Posterior vena cava (tissue), 2 donors: ENCODE data around the gene COL6A2. TPM values are rescaled to one million over a fixed set of nuclear protein-coding genes. Genes with fewer than 3 reads are reported as not detected.
A peak's percentile ranks its signal among the peaks of the same experiment; 100 is the strongest.

Source experiments
- DNase-seq: peaks from one replicate; pipeline ENCODE4 v3.0.0-alpha.2; 2020; ENCODE audit warnings: low spot score
- intact Hi-C, 2 donors: fragments of 100-400 bp; cut with DNase I; formaldehyde crosslinking; loops; one replicate each; pipeline versions ENCODE4 v1.14.1 to v1.14.2; 2022 to 2023
- long read RNA-seq, 2 donors: library from polyadenylated mRNA; unstranded; transcript quantifications; one replicate each; pipeline ENCODE4 v2.0.0, GENCODE V29; 2020 to 2021
- total RNA-seq, 2 donors: library from RNA; stranded (reverse); fragmentation: NEBNext Ultra II Directional; extraction: Animal tissue kit (Norgen Biotek cat#: 25700); gene quantifications; one replicate each; pipeline ENCODE4 v1.2.1, GENCODE V29; 2021
- donor health status: DM: yes; HTN: yes; CAD: no.
- donor health status: DM: yes; HTN: yes; CAD: no.

The COL6A2 gene
- total RNA-seq, result 1,000 to 10,000 TPM; 1,504 to 1,642 TPM
- long read RNA-seq, donor 1, transcript COL6A2-203 (27 exons, 3,101 nt), result minor isoform, 6 of 1,648 reads
- long read RNA-seq, donor 1, transcript COL6A2-201 (28 exons, 3,461 nt), result major isoform, 371 of 1,648 reads
- long read RNA-seq, donor 1, partial matches to known transcripts, result 977 of 1,648 reads
- long read RNA-seq, donor 1, other reads (novel, unspliced or antisense), result 294 of 1,648 reads
- long read RNA-seq, donor 2, partial matches to known transcripts, result 767 of 1,126 reads
- long read RNA-seq, donor 2, other reads (novel, unspliced or antisense), result 357 of 1,126 reads

DNA sequence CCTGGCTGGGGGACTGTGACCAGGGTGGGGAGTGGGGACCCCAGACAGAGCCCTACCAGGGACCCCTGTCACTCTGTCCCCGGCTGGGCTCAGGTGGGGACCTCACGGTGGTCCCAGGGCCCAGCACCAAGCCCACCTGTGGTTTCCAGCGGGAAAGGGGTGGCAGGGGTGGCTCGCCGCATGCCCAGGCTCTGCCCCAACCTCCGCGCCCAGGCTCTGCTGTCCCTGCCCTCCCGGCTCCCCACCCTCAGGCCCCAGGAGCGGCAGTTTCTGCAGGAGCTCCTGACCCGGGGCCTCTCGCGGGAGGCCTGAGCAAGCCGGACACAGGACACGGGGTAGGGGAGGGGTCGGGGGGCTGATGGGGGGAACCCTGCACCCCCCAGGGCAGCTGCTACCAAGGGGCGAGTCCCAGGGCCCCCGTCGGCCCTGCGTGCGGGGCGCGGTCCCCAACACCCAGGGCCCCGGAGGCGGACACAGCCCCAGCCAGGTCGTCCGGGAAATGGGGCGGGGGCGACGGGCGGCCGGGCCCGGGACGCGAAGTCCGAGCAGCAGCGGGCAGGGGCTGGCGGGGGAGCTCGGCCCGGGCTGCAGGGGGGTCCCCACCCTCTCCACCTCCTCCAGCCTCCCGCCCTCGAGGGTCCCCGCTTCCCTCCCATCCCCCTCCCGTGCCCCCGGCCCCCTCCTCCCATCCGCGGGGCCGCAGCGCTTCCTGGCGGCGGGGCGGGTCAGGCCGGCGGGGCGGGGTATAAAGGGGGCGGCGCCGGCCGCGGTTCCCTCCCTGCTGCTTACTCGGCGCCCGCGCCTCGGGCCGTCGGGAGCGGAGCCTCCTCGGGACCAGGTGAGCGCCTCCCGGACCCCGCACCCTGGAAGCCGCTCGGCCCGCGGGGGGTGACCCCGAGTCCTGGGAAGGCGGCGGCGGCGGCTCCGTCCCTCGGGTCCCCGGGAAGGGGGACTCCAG lies at the start of gene COL6A2:
Gene COL6A2, plus strand, starts transcription at position 777 of the 958 bp plus-strand sequence.
- intact Hi-C loops, result loop anchor here (2.0 to 5.0 kb wide), 3 partner anchors 41 to 125 kb away; no protein-coding TSS in a partner anchor
- DNase-seq, result peak; percentile 87

DNA sequence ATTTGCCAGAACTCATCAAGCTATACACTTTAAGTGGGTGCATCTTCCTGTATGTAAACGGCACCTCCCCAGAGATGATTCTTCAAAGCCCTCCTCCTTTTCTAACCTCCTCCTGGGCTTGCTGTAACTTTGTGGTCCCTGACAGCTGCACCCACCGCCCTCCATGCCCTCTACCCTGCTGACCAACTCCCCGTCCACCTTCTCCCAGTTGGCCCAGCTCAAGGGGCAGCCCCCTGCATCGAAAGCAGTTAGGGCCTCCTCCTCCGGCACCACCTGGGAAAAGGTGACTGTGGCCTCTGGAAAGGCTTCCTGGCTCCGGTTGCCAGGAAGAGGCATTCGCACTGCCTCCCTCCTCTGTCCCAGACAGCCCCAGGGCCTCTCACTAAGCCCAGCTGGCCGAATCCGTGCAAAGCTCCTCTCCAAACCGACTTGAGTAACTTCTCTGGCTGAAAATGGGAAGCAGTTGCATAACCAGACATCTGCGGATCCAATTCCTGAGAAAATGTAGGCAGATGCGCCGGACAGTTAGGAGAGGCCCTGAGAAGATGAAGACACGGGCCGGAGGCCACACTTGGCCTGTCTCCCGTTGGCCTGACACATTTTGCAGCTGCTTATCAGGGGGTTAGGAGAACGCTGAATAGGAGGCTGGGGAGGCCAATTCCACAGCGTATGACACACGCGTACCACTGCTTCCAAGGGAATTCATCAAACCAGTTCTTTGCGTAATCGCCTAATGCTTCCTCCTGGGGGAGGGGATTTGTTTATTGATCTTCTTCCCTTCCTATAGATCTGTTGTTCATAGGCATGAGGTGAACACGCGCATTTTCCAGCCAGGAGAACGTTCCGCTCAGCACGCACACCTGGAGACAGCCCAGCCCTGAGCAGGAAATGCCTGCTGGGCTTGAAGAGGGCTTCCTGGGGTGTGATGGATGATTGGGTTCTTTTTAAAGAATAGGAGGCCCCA lies 48.7 kb upstream of the COL6A2 start:
- peak; percentile 97 for DNase-seq

DNA sequence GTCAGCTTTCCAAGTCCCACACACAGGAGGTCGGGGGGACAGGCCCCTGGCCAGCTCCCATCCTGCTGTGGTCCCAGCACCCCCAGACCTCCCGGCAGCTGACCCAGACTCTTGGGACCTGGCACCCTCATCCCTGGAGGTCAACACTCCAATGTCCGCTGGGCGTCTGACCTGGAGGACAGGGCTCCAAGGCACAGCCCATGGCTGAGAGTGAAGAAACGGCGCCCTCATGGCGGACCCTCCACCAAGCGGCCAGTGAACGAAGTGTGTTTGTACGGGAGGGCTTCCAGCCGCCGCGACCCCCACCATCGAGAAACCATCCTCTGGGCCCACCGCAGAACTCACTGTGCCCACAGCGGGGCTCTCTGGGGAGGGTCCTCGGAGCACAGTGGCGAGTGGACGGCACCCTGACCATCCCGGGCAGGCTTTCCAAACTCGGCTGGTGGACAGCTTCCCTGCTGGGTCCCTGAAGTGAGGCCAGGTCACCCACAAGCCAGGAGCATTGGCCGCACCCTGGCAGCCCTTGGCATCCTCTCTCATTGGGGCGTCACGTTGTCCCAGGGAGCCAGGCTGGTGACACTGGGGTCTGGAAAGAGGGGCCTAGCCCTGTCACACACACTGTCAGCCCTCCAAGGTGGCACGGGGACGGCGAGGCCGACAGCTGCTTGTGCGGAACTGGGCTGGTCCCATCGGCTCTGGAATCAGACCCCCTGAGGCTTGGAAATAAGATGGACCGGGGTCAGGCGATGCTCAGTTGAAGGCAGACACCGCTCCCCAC lies 47.8 kb upstream of the COL6A2 start:
- intact Hi-C loops, result no loop called here
- peak; percentile 82 for DNase-seq

More for the DNA sequence above, 48.7 kb upstream of the COL6A2 start:
- intact Hi-C loops, result no loop called here

DNA sequence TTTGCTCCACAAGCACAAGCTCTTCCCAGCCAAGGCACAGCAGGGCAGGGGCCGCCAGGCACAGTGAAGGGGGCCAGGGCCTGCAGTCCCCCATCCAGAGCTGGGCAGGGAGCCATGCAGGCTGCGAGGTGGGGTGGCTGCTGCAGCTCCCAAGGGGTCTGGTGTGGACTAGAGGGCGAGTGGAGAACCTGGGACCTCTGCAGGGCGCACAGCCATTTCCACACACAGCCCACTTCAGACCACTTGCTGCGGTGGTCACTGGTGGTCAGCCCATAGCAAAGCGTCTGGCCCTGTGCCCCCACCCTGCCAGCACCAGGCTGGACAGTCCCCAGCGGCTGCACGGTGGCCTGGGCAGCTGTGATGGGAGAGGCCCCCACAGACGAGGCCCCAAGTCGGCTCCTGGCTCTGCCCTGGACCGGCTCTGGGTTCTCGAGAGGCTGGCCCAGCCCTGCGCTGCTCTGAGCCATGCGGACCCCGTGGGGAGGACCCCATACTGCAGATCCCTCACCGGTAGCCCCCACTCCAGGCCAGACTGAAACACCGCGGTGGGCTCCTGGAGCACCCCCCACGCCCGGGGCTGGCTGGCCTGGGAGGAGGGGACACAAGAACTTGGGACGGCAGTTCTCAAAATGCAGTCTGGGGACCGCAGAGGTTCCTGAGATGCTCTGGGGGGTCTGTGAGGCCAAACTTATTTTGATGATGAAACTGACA lies 47.1 kb upstream of the COL6A2 start:
- peak; percentile 79 for DNase-seq
- intact Hi-C loops, result no loop called here

DNA sequence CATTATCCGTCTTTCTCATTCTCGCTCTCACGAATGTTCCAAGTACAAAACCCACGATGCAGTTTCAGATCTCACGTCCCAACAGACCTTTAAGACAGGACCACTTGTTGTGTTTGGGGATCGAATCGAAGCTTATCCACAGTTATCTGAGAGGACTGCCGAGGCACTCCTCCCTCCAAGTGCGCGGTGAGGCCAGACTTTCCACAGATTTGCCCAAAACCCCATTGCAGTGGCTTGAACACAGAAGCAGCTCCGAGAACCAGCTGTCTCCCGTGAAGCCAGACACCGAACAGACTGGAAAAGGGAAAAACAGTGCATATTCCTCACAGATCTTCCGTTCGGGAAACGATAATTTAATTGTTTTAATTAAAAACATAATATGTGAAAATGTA lies 46.5 kb upstream of the COL6A2 start:
- peak; percentile 69 for DNase-seq
- intact Hi-C loops, result no loop called here

DNA sequence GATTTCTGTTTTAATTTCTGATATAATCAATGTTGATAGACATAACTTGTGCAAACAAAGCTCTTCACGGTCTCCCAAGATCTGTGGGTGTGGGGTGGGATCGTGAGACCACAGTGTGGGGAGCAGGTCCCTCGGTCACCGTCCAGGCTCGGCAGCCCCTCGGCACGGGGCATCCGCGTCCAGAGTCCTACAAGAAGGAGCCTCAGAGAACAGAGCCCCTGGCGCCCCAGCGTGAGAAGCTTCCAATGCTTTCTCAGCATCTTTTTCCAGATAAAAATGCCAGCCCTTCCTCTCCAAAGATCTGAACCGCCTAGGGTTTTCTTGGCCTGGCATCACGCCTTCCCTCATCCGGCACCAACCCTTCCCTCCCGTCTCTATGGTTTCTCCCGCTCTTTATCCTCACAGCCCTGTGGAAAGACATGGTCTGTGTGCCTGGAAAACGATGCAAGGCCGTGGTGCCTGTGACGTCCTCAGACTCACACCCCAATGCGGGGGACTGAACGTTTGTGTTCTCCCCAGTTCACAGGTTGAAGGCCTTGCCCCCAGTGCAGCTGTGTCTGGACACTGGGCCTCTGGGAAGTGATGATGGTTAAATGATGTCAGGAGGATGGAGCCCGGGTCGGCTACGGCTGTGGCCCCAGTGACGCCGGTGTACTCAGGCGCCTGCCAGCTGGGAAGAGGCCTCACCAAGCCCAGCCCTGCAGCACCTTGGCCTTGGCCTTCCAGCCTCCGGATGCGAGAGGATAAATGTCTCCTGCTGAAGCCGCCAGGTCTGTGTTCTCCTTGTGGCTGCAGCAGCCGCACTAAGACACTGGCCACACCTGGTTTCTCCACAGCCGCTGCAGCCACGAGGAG lies 45.9 kb upstream of the COL6A2 start:
- intact Hi-C loops, result no loop called here
- peak; percentile 80 for DNase-seq

DNA sequence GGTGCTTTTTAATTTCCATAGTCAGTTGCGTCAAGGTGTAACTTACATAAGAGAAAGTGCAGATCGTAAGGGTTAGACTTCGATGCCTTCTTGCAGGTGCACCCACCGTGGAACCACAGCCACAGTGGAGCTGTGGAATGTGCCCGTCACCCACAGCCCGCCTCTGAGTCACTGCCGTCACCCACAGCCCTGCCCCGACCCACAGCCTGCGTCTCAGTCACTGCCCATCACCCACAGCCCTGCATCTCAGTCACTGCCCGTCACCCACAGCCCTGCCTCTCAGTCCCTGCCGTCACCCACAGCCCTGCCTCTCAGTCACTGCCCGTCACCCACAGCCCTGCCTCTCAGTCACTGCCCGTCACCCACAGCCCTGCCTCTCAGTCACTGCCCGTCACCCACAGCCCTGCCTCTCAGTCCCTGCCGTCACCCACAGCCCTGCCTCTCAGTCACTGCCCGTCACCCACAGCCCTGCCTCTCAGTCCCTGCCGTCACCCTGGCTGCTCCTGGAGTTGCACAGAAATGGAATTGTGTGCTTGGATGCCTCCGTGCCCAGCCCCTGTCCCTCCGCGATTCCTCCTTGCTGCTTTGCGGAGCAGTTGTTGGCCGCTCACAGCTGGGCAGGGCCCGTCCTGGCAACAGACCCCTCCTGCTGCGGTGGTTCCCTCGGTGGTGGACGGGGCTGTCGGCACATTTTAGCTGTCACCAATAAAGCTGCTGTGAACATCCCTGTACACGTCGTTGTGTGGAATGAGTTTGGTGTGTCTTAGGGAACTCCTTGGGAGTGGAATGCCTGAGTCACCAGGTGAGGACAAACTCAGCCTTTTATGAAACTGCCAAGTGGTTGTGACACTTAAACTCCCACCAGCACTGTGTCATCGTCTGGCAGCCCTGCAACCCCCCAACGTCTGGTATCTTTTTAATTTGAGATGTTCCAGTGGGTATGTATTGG lies 44.9 kb upstream of the COL6A2 start:
- intact Hi-C loops, result no loop called here
- DNase-seq, result peak; percentile 76

DNA sequence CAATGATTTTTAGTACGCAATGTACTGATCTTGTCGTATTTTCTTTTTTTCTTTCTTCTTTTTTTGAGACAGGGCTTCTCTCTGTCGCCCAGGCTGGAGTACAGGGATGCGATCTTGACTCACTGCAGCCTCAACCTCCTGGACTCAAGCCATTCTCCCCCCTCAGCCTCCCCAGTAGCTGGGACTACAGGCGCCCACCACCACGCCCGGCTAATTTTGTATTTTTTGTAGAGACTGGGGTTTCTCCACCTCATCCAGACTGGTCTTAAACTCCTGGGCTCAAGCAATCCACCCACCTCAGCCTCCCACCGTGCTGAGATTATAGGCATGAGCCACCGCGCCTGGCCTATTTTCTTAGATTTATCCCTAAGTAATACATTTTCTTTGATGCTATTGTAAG lies 43.9 kb upstream of the COL6A2 start:
- peak; percentile 56 for DNase-seq
- intact Hi-C loops, result no loop called here

DNA sequence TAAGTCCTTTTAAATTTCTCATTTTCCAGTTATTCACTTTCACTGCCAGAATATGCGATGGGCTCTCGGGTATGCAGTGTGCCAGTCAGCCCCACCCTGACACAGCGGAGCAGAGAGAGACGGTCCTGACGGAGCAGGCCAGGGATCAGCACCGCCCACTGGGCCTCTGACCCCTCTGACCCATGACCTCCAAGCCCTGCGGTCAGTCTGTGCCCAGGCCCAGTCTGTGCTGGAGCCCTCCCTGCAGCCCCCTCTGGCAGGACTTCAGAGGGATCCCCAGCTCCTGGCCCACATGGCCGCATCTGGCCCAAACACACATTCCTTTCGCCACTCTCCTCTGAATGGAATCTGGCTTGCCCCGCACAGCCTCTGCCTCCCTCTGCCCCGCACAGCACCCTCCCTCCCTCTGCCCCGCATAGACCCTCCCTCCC lies 43.4 kb upstream of the COL6A2 start:
- DNase-seq, result peak; percentile 82
- intact Hi-C loops, result no loop called here

DNA sequence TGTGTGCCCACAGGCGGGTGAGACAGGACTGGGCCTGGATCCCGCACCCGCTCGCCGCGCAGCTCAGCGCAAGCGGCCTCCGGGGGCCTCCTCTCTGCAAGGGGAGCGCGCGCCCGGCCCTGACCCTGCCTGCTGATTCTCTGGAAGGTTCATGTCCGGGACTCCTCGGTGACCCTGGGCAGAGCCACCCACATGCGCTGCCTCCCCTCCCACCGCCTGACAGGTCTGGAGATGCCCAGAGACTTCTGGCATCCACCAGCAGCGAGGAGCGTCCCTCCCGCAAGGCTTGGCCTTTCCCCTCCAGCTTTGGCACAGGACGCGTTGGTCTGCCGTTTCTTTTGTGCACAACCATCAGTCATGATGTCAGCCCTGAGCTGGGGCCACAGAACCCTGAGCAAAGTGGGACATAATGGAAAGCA lies 42.0 kb upstream of the COL6A2 start:
- intact Hi-C loops, result loop anchor here in 1 of 2 donors (2.0 kb wide), 1 partner anchor 43 kb away; the partner anchor contains the start of gene COL6A2
- peak; percentile 88 for DNase-seq

DNA sequence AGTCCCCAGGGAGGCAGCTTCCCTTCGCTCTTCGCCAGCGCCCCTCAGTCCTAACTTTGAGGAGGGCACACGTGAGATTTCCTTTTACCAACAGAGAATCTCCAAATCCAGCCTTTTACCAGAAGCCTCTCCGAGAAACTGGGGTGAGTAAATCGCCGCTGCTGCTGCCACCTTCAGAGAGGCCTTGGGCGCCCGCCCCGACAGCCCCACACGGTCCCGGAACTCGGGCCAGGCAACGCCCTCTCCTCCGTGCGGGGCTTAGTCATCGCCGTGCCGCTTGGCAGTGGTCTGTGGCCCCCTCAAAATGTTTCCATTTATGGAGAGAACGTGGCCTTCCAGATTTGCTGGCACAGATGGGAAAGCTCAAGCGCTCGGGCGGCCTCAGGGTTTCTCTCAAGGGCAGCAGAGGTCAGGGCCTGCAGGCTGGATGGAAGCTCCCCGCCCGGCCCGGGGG lies 41.4 kb upstream of the COL6A2 start:
- peak; percentile 97 for DNase-seq

DNA sequence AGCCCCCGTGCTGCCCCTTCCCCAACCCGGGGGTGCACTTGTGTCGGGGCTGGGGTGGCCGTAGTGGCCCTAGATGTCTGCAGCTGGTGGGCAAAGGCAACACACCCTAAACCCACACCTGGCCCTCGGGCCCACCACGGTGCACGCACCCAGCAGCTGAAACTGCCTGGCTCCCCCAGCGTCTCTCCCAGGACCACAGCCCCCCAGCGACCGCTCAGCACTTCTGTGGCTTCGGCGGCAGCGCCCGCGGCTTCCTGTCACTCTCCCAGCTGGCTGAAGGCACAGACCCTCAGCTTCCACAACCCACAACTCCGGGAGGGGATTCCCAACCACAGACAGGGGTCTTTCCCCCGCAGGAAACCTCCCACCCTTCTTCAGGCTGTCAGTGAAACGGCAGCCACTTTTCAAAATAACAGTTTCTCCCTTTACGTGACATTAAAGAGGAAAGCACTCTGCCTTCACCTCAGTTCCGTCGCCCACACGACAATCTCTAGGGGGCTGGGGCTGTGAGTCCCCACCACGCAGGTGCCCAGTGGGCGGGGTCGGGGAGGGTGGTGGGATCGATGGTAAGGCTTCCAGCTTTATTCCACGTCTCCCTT lies 40.7 kb upstream of the COL6A2 start:
- intact Hi-C loops, result loop anchor here in 1 of 2 donors (2.0 kb wide), 1 partner anchor 42 kb away; the partner anchor contains the start of gene COL6A2
- DNase-seq, result peak; percentile 76

More for the DNA sequence above, 41.4 kb upstream of the COL6A2 start:
- intact Hi-C loops, result loop anchor here in 1 of 2 donors (2.0 kb wide), 1 partner anchor 42 kb away; the partner anchor contains the start of gene COL6A2

DNA sequence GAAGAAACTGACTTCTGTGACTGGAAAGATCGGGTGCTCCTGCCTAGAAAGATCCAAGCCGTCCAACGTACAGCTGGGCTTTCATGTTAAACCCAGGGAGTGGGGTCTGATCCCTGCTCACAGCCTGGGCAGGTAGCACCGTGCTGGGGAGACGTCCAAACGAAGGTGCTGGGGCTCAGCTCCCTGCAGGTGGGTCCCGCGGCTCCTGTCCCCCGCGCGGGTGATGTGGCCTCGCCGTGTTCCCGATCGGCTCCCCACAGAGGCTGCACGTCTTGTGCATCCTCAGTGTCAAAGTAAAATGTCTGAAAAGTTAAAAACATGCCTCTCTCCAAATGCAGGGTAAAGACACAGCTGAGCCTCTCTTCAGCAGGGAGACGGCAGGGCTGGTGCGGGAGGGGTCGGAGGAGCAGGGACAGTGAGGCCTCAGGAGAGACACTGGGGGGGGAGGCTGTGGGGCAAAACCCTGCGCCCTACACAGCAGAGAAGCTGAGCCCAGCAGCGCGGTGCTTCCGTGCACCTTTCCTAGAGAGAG lies 40.1 kb upstream of the COL6A2 start:
- DNase-seq, result peak; percentile 69
- intact Hi-C loops, result loop anchor here in 1 of 2 donors (2.0 kb wide), 1 partner anchor 41 kb away; the partner anchor contains the start of gene COL6A2

DNA sequence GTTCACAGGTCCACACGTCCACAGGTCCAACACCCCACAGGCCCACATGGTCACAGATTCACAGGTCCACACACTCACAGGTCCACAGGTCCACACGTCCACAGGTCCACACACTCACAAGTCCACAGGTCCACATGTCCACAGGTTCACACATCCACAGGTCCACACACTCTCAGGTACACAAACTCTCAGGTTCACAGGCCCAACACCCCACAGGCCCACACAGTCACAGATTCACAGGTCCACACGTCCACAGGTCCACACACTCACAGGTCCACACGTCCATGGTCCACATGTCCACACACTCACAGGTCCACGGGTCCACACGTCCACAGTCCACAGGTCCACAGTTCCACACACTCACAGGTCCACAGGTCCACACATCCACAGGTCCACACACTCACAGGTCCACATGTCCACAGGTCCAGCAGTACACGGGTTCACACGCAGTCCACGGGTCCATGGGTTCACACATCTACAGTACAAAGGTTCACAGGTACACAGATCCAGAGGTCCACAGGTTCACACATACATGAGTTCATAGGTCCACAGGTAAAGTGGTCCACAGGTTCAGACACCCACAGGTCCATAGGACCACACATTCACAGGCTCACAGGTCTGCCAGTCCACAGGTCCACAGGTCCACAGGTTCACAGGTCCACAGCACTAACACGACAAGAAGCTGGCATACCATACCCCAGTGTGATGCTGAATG lies 39.3 kb upstream of the COL6A2 start:
- intact Hi-C loops, result no loop called here
- peak; percentile 47 for DNase-seq
